Activated naive CD8-positive, alpha-beta T cell treated with anti-CD3 and anti-CD28 coated beads, Interleukin-2, amount 50 U/mL, for 24 hours (primary cell): ENCODE results near the gene OVOL2.

ENCODE experiments used
- ATAC-seq: fragments of 150-1000 bp; cut with Tn5 transposase; one replicate; pipeline ENCODE4 v1.10.0; 2021
- DNase-seq: peaks from one replicate; pipeline ENCODE4 v3.0.0; 2021
- H3K27ac Mint-ChIP-seq: one replicate; pipeline ENCODE4 v1.8.0; 2021; ENCODE audit warnings: mild to moderate bottlenecking, mixed read lengths
- H3K27me3 Mint-ChIP-seq: one replicate; pipeline ENCODE4 v1.8.0; 2021; ENCODE audit warnings: mixed read lengths
- H3K36me3 Mint-ChIP-seq: one replicate; pipeline ENCODE4 v1.8.0; 2021; ENCODE audit warnings: low read depth, mixed read lengths
- H3K4me1 Mint-ChIP-seq: one replicate; pipeline ENCODE4 v1.8.0; 2021; ENCODE audit warnings: mixed read lengths
- H3K4me3 Mint-ChIP-seq: one replicate; pipeline ENCODE4 v1.8.0; 2021; ENCODE audit warnings: mild to moderate bottlenecking, moderate library complexity, mixed read lengths
- H3K9me3 Mint-ChIP-seq: one replicate; pipeline ENCODE4 v1.8.0; 2021; ENCODE audit warnings: mixed read lengths

The OVOL2 gene

GRCh38 chr20:18011951-18012645 is 45.6 kb downstream of the OVOL2 start:
- DNase-seq = no peak
- no peak overlapping the region for H3K27ac Mint-ChIP-seq
- ATAC-seq = no peak
- H3K4me3 Mint-ChIP-seq = no peak overlapping the region
- no peaks in the 10 kb centered on the region for H3K27me3 Mint-ChIP-seq
- H3K9me3 Mint-ChIP-seq = no peaks in the 10 kb centered on the region
- H3K36me3 Mint-ChIP-seq = no peaks in the 10 kb centered on the region
- H3K4me1 Mint-ChIP-seq = no peaks in the 10 kb centered on the region

- no peaks in the 10 kb centered on the region for H3K4me1 Mint-ChIP-seq
- no peak overlapping the region for H3K4me3 Mint-ChIP-seq
- ATAC-seq (no peak), DNase-seq (no peak)
- H3K36me3 Mint-ChIP-seq = no peaks in the 10 kb centered on the region
- H3K27me3 Mint-ChIP-seq = no peaks in the 10 kb centered on the region
- no peak overlapping the region for H3K27ac Mint-ChIP-seq
- no peaks in the 10 kb centered on the region for H3K9me3 Mint-ChIP-seq
Measured at GRCh38 chr20:18011482-18011881, 46.2 kb downstream of the OVOL2 start.

- DNase-seq = no peak
- H3K36me3 Mint-ChIP-seq = no peaks in the 10 kb centered on the region
- no peaks in the 10 kb centered on the region for H3K9me3 Mint-ChIP-seq
- H3K4me3 Mint-ChIP-seq = no peak overlapping the region
- no peak overlapping the region for H3K27ac Mint-ChIP-seq
- peaks cover 2% of the 10 kb centered on the region for H3K4me1 Mint-ChIP-seq
- no peaks in the 10 kb centered on the region for H3K27me3 Mint-ChIP-seq
- ATAC-seq = no peak
Measured at GRCh38 chr20:18009116-18009515, 48.6 kb downstream of the OVOL2 start.

DNA sequence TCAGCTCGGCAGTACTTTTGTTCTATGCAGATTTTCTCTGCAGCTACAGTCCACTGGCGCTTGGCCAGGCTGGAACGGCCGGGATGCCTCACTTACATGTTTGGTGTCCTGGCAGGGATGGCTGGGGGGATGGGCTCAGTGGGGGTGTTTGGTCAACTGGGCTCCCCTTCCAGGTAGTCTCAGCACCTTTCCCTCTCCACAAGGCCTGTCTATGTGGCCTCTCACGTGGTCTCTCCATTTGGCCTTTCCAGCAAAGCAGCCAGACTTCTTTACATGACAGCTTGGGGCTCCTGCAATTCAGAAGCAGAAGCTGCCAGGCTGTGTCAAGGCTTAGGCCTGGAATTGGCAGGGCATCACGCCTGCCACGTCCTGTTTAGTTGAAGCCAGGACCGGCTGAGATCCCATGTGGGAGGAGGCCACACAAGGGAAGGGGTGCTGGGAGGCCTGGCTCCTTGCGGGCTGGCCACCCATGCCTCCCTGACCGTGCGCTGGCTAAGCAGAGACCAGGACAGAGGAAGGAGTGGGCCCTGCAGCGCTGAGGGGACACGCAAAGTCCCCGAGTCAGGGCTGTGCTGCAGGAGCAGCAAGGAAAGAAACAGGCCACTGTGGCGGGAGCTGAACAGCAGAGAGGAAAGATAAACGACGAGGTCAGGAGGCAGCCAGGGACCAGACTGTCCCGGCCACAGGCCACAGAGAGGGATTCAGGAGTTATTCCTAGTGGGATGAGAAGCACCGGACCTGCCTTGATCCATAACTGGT is 50.0 kb downstream of the OVOL2 start:
- Mint-ChIP-seq H3K27ac (no peak overlapping the region), H3K36me3 (no peaks in the 10 kb centered on the region), H3K4me1 (peaks cover 2% of the 10 kb centered on the region), H3K27me3 (no peaks in the 10 kb centered on the region), H3K9me3 (no peaks in the 10 kb centered on the region), H3K4me3 (no peak overlapping the region)
- DNase-seq (no peak), ATAC-seq (no peak)

- Mint-ChIP-seq H3K36me3 (no peaks in the 10 kb centered on the region), H3K4me1 (peaks cover 2% of the 10 kb centered on the region)
Measured at GRCh38 chr20:18006684-18007083, 51.0 kb downstream of the OVOL2 start.

DNA sequence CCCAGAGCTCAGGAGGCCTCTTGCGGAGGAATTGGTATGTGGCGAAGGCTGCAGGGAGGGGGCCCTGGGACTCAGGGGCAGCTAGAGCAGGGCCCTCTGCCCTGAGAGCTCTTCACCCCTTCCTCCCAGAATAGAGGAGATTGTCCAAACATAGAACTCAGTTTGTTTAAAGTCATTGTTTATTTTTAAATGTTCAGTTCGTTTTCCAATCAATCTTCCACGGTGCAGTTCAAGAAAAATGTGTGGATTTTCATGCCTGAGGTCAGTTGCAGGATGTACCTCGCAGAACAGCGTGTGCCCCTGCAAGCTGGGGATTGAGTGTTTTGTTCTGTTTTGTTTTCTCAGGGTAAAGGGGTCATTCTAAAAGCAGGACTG is 51.7 kb downstream of the OVOL2 start:
- ATAC-seq (no peak), DNase-seq (no peak)
- Mint-ChIP-seq H3K4me1 (peaks cover 2% of the 10 kb centered on the region), H3K27me3 (no peaks in the 10 kb centered on the region), H3K36me3 (no peaks in the 10 kb centered on the region), H3K27ac (no peak overlapping the region), H3K4me3 (no peak overlapping the region), H3K9me3 (no peaks in the 10 kb centered on the region)

More at GRCh38 chr20:18006684-18007083, 51.0 kb downstream of the OVOL2 start:
- ATAC-seq (no peak), DNase-seq (no peak)
- Mint-ChIP-seq H3K27me3 (no peaks in the 10 kb centered on the region), H3K4me3 (no peak overlapping the region), H3K27ac (no peak overlapping the region), H3K9me3 (no peaks in the 10 kb centered on the region)

GRCh38 chr20:18005170-18005989 is 52.3 kb downstream of the OVOL2 start:
- Mint-ChIP-seq H3K4me3 (no peak overlapping the region), H3K4me1 (peaks cover 2% of the 10 kb centered on the region), H3K9me3 (no peaks in the 10 kb centered on the region), H3K36me3 (no peaks in the 10 kb centered on the region), H3K27ac (no peak overlapping the region), H3K27me3 (no peaks in the 10 kb centered on the region)
- no peak for DNase-seq
- peak; percentile 36 for ATAC-seq

GRCh38 chr20:18004384-18005031 is 53.2 kb downstream of the OVOL2 start:
- ATAC-seq = no peak
- DNase-seq = no peak

DNA sequence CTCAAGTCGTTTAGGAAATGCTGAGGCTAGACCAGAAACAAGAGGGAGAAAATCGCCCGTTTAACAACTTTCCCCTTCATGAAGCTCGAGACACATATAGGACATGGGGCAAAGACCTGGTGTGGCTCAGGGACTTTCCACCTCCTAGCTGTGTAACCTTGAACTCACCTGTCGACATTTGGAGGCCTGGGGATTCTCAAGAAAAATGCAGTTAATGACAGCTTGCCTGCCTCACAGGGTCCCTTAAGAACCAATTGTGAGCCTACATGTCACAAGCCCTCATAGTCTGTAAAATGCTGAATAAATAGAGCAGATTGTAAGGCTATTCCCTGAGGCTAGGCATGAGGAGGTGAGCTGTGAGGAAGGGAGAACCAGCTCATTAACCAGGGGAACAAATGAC is 53.8 kb downstream of the OVOL2 start:
- Mint-ChIP-seq H3K9me3 (no peaks in the 10 kb centered on the region), H3K27ac (no peak overlapping the region), H3K4me3 (no peak overlapping the region), H3K4me1 (peaks cover 2% of the 10 kb centered on the region), H3K27me3 (peaks cover 2% of the 10 kb centered on the region), H3K36me3 (no peaks in the 10 kb centered on the region)
- ATAC-seq (no peak), DNase-seq (no peak)

More at GRCh38 chr20:18004384-18005031, 53.2 kb downstream of the OVOL2 start:
- Mint-ChIP-seq H3K4me3 (no peak overlapping the region), H3K9me3 (no peaks in the 10 kb centered on the region), H3K36me3 (no peaks in the 10 kb centered on the region), H3K27me3 (peaks cover 2% of the 10 kb centered on the region), H3K4me1 (peaks cover 2% of the 10 kb centered on the region), H3K27ac (no peak overlapping the region)

DNA sequence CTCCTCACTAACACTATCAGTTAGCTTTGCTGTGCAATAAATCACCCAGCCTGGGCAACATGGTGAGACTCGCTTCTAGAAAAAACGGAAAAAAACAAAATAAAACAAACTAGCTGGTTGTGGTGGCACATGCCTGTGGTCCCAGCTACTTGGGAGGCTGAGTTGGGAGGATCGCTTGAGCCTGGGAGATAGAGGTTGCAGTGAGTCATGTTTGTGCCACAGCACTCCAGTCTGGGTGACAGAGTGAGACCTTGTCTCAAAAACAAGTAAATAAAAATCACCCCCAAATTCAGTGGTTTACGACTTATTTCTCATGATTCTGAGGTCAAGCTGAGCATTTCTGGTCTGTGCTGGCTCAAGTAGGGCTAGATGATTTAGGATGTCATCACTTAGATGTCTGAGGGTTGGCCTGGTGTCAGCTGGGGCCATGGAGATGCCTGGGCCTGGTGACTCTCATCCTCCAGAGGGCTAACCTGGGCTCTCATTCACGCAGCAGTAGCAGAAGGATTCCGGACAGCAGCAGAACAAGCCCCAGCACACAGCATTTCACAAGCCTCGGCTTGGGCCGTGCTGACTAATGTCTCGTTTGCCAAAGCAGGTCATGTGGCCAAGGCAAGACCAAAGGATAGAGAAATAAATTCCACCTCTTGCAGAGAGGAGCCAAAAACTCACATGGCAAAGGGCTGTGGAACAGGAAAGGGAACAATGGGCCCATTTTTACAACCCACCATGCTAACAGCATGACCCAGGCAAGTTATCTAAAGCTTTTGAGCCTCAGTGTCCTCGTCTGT is 56.4 kb downstream of the OVOL2 start:
- ATAC-seq (no peak), DNase-seq (no peak)
- peaks cover 7% of the 10 kb centered on the region for H3K27me3 Mint-ChIP-seq
- H3K4me1 Mint-ChIP-seq = peaks cover 3% of the 10 kb centered on the region
- H3K4me3 Mint-ChIP-seq = no peak overlapping the region
- no peaks in the 10 kb centered on the region for H3K36me3 Mint-ChIP-seq
- H3K9me3 Mint-ChIP-seq = no peaks in the 10 kb centered on the region
- H3K27ac Mint-ChIP-seq = peak overlapping the region; percentile 34

GRCh38 chr20:17999566-17999965 is 58.1 kb downstream of the OVOL2 start:
- Mint-ChIP-seq H3K27me3 (peaks cover 7% of the 10 kb centered on the region), H3K27ac (no peak overlapping the region), H3K36me3 (no peaks in the 10 kb centered on the region), H3K9me3 (no peaks in the 10 kb centered on the region), H3K4me3 (no peak overlapping the region), H3K4me1 (peaks cover 6% of the 10 kb centered on the region)
- ATAC-seq (no peak), DNase-seq (no peak)

- H3K4me1 Mint-ChIP-seq = peaks cover 8% of the 10 kb centered on the region
- H3K27ac Mint-ChIP-seq = no peak overlapping the region
- H3K9me3 Mint-ChIP-seq = no peaks in the 10 kb centered on the region
- no peak for ATAC-seq
- peaks cover 2% of the 10 kb centered on the region for H3K36me3 Mint-ChIP-seq
- H3K4me3 Mint-ChIP-seq = no peak overlapping the region
- H3K27me3 Mint-ChIP-seq = peaks cover 7% of the 10 kb centered on the region
- DNase-seq = no peak
Measured at GRCh38 chr20:17998446-17998845, 59.3 kb downstream of the OVOL2 start.

DNA sequence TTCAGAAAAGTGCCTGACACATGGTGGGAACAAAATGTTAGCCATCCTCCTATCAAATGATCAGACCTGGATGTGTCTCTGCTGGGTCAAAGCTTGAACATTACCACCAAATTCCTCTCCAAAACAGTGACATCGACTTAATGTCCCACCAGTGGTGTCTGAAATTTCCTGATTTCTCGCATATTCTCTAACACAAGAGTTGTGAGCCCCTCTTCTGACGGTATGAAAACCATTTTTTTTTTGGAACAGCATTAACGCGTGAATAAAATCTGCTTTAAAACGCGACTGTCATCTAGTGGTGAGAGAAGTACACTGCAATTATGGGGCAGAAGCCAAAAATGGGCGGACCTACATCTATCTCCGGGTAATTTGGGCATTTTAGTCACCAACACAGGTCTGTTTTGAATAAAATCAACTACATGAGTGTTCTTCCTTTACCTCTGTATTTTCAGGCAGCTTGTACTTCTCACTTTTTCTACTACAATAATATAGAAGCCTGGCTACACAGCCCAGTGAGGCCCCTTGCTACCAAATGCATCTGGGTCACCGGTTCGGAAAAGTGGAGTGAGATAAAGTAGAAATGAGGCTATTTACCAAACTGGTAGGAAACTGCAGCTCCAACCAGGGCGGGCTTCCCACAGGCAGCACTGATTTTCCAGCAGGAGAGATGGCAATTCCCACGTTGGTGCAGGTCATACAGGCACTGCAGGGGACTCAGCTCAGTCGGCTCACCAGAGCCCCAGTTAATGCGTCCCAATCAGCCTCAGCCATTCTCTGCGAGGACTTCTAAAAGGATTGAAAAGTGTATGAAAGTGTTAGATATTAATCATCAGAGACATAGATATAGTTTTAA is 61.5 kb downstream of the OVOL2 start:
- peaks cover 25% of the 10 kb centered on the region for H3K4me1 Mint-ChIP-seq
- DNase-seq = peak; percentile 18
- peaks cover 7% of the 10 kb centered on the region for H3K27me3 Mint-ChIP-seq
- no peak overlapping the region for H3K4me3 Mint-ChIP-seq
- peaks cover 2% of the 10 kb centered on the region for H3K36me3 Mint-ChIP-seq
- ATAC-seq = no peak
- no peaks in the 10 kb centered on the region for H3K9me3 Mint-ChIP-seq
- no peak overlapping the region for H3K27ac Mint-ChIP-seq
